Cardiac muscle cell (in vitro differentiated cells and primary cell): Measurements from ENCODE around the gene ETHE1. TPM values are rescaled to one million over a fixed set of nuclear protein-coding genes. Genes with fewer than 3 reads are reported as not detected.

Experiments used
- DNase-seq, 2 donors: peaks; one replicate each; pipeline versions ENCODE4 v3.0.0 to v3.0.0-alpha.2; 2010 to 2017; ENCODE audit warnings: low read depth in 1 of 2, low spot score in 1 of 2
- H3K27ac ChIP-seq: fragments of 200-600 bp; sonication (generic); 2 replicates; pipeline ENCODE4 v1.5.1; 2016
- H3K27me3 ChIP-seq: fragments of 200-600 bp; sonication (generic); 2 replicates; pipeline ENCODE4 v1.6.0; 2016; ENCODE audit warnings: control low read depth
- H3K36me3 ChIP-seq: fragments of 200-600 bp; sonication (generic); 2 replicates; pipeline ENCODE4 v1.5.1; 2016; ENCODE audit warnings: control low read depth
- H3K4me1 ChIP-seq: fragments of 200-600 bp; sonication (generic); 2 replicates; pipeline ENCODE4 v1.8.1; 2017; ENCODE audit warnings: low read depth, mild to moderate bottlenecking, mixed run types
- H3K4me3 ChIP-seq: fragments of 200-600 bp; sonication (generic); 2 replicates; pipeline ENCODE4 v1.5.1; 2016; ENCODE audit warnings: mild to moderate bottlenecking
- H3K9me3 ChIP-seq: fragments of 200-600 bp; sonication (generic); 2 replicates; pipeline ENCODE4 v1.5.1; 2017; ENCODE audit warnings: low read depth, mild to moderate bottlenecking, control low read depth
- polyA plus RNA-seq: library from polyadenylated mRNA; unstranded; fragments of >200 nt; fragmentation: Nextera tagmentation; extraction: Ambion mirVana; gene quantifications from 2 replicates; pipeline ENCODE4 v1.2.1, GENCODE V29; 2016
- total RNA-seq: library from RNA; depleted of rRNA; stranded (reverse); fragments of >200 nt; gene quantifications from 2 replicates; pipeline ENCODE4 v1.2.3, GENCODE V29; 2016
- TF ChIP-seq, protein P1 (sequence below): IDR thresholded peaks from 2 replicates; pipeline ENCODE4 v1.5.1; 2012; ENCODE audit warnings: low read depth, mild to moderate bottlenecking, low read length

ETHE1 gene, protein sequence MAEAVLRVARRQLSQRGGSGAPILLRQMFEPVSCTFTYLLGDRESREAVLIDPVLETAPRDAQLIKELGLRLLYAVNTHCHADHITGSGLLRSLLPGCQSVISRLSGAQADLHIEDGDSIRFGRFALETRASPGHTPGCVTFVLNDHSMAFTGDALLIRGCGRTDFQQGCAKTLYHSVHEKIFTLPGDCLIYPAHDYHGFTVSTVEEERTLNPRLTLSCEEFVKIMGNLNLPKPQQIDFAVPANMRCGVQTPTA
- total RNA-seq (35.0 and 46.5 TPM in 2 replicates), polyA plus RNA-seq (31.6 and 41.7 TPM in 2 replicates)

DNA sequence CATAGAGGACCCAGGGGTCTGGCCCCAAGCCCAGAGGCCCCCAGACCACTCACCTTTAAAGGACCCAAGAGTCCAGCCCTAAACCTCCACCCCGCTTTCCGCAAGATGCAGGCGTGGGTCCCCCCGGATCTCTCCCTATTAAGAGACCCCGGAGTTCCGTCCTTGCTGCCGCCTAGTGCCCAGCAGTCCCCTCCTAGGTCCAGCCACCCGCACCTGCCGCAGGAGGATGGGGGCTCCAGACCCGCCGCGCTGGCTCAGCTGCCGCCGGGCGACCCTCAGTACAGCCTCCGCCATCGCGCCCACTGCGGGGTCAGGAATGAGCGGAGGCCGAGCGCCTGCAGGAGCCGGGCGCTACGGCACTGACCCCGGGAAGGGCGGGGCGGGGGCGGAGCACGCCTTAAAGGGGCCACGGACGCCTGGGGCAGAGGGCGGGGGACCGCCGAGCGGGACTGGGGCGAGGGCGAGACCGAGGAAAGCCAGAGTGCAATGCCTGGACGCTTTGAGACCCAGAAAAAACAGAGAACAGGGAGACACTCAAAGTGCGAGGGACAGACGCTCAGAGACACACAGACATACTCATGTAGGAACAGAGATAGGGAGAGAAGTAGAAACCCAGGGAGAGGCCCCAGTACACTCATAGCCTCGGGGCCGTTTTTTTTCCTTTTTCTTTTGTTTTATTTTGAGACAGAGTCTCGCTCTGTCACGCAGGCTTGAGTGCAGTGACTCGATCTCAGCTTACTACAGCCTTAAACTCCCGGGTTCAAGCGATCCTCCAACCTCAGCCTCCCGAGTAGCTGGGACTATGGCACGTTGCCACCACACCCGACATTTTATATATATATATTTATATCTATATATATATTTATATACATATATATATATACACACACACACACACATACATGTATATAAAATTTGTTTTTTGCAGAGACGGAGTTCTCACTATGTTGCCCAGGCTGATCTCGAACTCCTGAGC, at the start of gene ETHE1:
Gene ETHE1 (minus strand): TSS at position 318 of the 976 bp plus-strand sequence. CDS start 24 bp downstream, at position 294.
- H3K4me1 ChIP-seq = peaks cover 15% of the 10 kb centered on the region
- H3K36me3 ChIP-seq = no peaks in the 10 kb centered on the region
- TF ChIP-seq, protein P1, sequence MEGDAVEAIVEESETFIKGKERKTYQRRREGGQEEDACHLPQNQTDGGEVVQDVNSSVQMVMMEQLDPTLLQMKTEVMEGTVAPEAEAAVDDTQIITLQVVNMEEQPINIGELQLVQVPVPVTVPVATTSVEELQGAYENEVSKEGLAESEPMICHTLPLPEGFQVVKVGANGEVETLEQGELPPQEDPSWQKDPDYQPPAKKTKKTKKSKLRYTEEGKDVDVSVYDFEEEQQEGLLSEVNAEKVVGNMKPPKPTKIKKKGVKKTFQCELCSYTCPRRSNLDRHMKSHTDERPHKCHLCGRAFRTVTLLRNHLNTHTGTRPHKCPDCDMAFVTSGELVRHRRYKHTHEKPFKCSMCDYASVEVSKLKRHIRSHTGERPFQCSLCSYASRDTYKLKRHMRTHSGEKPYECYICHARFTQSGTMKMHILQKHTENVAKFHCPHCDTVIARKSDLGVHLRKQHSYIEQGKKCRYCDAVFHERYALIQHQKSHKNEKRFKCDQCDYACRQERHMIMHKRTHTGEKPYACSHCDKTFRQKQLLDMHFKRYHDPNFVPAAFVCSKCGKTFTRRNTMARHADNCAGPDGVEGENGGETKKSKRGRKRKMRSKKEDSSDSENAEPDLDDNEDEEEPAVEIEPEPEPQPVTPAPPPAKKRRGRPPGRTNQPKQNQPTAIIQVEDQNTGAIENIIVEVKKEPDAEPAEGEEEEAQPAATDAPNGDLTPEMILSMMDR = no peak
- H3K4me3 ChIP-seq = peak within 1 kb of the TSS; percentile 82
- no peaks in the 10 kb centered on the region for H3K27me3 ChIP-seq
- no peaks in the 10 kb centered on the region for H3K9me3 ChIP-seq
- DNase-seq = peak; percentile 70 to 90
- H3K27ac ChIP-seq = no peak within 1 kb of the TSS

DNA sequence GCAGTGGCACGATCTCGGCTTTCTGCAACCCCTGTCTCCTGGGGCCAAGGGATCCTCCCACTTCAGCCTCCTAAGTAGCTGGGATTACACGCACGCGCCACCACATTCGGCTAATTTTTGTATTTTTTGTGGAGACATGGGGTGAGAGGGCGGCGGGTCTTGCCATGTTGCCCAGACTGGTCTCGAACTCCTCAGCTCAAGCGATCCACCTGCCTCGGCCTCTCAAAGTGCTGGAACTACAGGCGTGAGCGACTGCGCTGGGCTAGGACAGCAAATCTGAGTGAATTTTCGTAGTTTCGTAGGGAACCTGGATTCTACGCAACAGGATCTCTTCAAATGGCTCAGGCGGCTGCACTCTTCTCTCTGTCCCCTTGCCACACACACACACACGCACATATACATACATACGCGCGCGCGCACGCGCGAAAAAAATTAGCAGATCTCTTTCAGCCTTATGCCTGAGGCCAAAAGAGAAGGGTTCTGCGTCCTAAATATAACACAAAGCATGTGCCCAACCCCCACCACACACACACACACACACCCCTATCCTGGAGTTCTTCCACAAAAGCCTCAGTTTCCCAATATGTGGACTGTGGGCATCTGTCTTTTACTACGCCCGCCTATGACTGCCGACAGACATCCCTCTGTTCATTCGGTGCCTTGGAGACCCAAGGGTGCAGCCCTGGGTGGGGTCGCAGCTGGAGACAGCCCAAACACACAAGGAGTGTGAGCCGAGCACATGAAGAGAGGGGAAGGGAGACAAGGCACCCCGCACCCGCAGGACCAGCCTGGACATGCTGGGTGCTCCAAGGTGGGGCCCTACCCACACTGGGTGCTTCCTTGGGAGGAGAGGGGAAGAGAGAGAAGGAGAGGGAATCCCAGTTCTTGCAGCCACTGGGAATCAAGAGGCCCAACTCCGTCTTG, 49.2 kb upstream of the ETHE1 start:
- H3K27ac ChIP-seq = peak overlapping the region; percentile 79
- no peaks in the 10 kb centered on the region for H3K27me3 ChIP-seq
- peaks cover 4% of the 10 kb centered on the region for H3K36me3 ChIP-seq
- peak overlapping the region; percentile 23 for H3K4me3 ChIP-seq
- no peak for DNase-seq
- TF ChIP-seq, protein P1 = no peak
- H3K9me3 ChIP-seq = no peaks in the 10 kb centered on the region
- H3K4me1 ChIP-seq = peaks cover 7% of the 10 kb centered on the region

DNA sequence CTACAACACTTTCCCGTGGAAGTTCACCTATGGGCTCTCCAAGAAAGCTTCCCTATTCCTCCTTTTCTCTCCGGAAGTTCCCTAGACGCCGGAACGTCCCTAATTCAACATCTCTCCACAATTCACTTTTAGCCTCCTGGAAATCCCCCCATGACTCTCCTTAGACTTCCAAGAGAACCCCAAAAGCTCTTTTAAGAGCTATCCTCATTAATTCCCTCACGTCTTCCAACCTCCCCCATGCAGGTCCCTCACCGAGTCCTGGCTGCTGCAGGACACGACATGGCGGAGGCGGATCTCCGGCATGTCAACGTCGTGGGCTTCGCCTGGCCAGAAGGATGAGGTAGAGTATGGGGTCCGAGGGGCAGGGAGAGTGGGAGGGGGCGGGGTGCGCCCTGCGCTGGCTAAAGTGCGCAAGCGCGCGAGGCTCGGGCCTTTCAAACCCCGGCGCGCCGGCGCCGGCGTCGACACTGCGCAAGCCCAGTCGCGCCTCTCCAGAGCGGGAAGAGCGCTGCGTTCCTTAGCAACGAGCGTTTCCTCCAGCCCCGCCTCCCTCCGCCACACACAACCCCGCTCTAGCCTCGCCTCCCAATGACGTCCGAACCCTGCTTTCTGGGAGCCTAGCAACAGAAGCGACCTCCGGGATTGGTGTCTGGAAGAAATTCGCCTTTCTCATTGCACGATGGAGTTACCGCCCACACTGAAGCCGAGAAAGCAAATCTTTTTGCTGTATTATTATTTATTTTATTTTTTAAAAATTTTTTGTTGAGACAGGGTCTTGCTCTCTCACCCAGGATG, 48.4 kb upstream of the ETHE1 start, which contains the start of the genes PINLYP and XRCC1:
Gene PINLYP (plus strand): TSS at position 646 of the 795 bp plus-strand sequence. CDS start 1,391 bp downstream, outside the sequence.
Gene XRCC1 (minus strand): TSS at position 372 of the 795 bp plus-strand sequence. CDS start 69 bp downstream, at position 303.
- Histone ChIP-seq H3K27me3 (no peaks in the 10 kb centered on the region), H3K9me3 (no peaks in the 10 kb centered on the region), H3K36me3 (peaks cover 4% of the 10 kb centered on the region), H3K4me1 (no peaks in the 10 kb centered on the region), H3K27ac (peak within 1 kb of the TSS; percentile 79), H3K4me3 (peak within 1 kb of the TSS; percentile 63)
- peak; percentile 99 for DNase-seq
- TF ChIP-seq, protein P1 = no peak

DNA sequence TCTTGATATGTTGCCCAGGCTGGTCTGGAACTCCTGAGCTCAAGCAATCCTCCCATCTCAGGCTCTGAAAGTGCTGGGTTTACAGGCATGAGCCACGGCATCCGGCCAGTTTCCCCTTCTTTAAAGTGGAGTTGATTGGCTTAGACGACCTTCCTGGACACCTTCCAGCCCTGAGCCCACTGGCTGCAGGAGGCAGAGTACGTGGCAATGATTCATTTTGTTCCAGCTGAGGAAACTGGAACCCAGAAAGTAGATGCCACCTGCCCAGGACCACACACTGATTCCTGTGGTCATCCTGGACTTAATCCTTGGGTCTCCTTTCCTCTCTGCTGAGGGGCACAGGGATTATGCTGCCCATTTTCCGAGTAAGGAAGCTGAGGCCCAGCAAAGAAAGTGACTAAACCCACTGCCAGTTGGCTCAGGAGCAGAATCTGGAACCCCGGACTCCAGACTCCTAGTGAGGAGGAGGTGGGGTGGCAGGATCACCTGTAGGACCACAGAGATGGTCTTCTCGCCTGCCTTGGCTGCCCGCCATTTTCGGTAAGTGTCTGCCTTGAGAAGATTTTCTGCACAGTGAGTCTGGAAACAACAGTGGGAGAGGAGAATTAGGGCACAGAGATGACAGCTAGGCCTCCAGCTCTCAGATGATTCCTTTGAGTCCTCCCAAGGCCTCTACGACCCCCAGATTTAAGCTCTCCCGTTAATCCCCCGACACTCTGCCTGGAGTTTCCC, 47.6 kb upstream of the ETHE1 start:
- Histone ChIP-seq H3K4me1 (no peaks in the 10 kb centered on the region), H3K36me3 (peaks cover 4% of the 10 kb centered on the region), H3K27me3 (no peaks in the 10 kb centered on the region), H3K9me3 (no peaks in the 10 kb centered on the region), H3K27ac (peak overlapping the region; percentile 77), H3K4me3 (peak overlapping the region; percentile 63)
- TF ChIP-seq, protein P1 = no peak
- DNase-seq = peak in 1 of 2 donors; percentile 41
